H1 (cell line): ENCODE results near the gene TTC28. TPM values are rescaled to one million over a fixed set of nuclear protein-coding genes. Genes with fewer than 3 reads are reported as not detected.

Experiments
- BCL11A ChIP-seq, 2 experiments: IDR thresholded peaks; one replicate each; pipeline ENCODE4 v1.6.1; 2011; ENCODE audit warnings: low read depth in 2 of 2, low read length in 2 of 2, mild to moderate bottlenecking in 2 of 2
- BRCA1 ChIP-seq: IDR thresholded peaks from 2 replicates; pipeline ENCODE4 v1.6.1; 2012; ENCODE audit warnings: low read depth, low read length, improper control_type of control experiment
- CBX5 ChIP-seq: fragments of 300-800, 300-1000 bp; sonication (generic); IDR thresholded peaks from 2 replicates; pipeline ENCODE4 v1.7.1; 2016; ENCODE audit warnings: antibody characterized with exemption, low read length, low read depth
- CBX8 ChIP-seq: fragments of 300-800, 300-1000 bp; sonication (generic); IDR thresholded peaks from 2 replicates; pipeline ENCODE4 v1.7.1; 2016; ENCODE audit warnings: low read depth, low read length, borderline replicate concordance
- CHD2 ChIP-seq: IDR thresholded peaks from 2 replicates; pipeline ENCODE4 v1.6.1; 2012; ENCODE audit warnings: low read length, improper control_type of control experiment
- FOSL1 ChIP-seq: IDR thresholded peaks from 2 replicates; pipeline ENCODE4 v1.6.1; 2011; ENCODE audit warnings: mild to moderate bottlenecking, low read depth, low read length, moderate library complexity; ENCODE audit not compliant: insufficient read depth
- JUN ChIP-seq: IDR thresholded peaks from 2 replicates; pipeline ENCODE4 v1.6.1; 2011; ENCODE audit warnings: low read depth, mild to moderate bottlenecking, improper control_type of control experiment, low read length
- KDM4A ChIP-seq: IDR thresholded peaks from one replicate; pipeline ENCODE4 v1.7.1; 2012; ENCODE audit warnings: low read depth, mild to moderate bottlenecking, moderate library complexity, low read length, inconsistent platforms; ENCODE audit not compliant: severe bottlenecking
- NRF1 ChIP-seq: IDR thresholded peaks from 2 replicates; pipeline ENCODE4 v1.6.1; 2011; ENCODE audit warnings: mild to moderate bottlenecking, low read depth, low read length, improper control_type of control experiment
- POLR2AphosphoS5 ChIP-seq: IDR thresholded peaks from 2 replicates; pipeline ENCODE4 v1.6.1; 2011; ENCODE audit warnings: low read depth, low read length
- RNF2 ChIP-seq: fragments of 200-900, 300-1000 bp; sonication (generic); IDR thresholded peaks from 2 replicates; pipeline ENCODE4 v1.7.1; 2016; ENCODE audit warnings: borderline replicate concordance, low read depth, mild to moderate bottlenecking, antibody characterized with exemption, low read length; ENCODE audit not compliant: poor library complexity, severe bottlenecking; ENCODE audit errors: missing control alignments
- SIN3A ChIP-seq, 2 experiments: IDR thresholded peaks in 1 of 2; conservative IDR thresholded peaks in 1 of 2; 2 replicates each; pipeline ENCODE4 v1.6.1; 2011 to 2012; ENCODE audit warnings: low read length in 2 of 2, improper control_type of control experiment in 1 of 2, low read depth in 1 of 2, mild to moderate bottlenecking in 1 of 2
- SIRT6 ChIP-seq: IDR thresholded peaks from one replicate; pipeline ENCODE4 v1.7.1; 2012; ENCODE audit warnings: low read length, inconsistent platforms
- SP1 ChIP-seq: IDR thresholded peaks from 2 replicates; pipeline ENCODE4 v1.6.1; 2011; ENCODE audit warnings: low read depth, low read length
- SP2 ChIP-seq: IDR thresholded peaks from 2 replicates; pipeline ENCODE4 v1.6.1; 2012; ENCODE audit warnings: mild to moderate bottlenecking, low read length, inconsistent platforms
- SP4 ChIP-seq: IDR thresholded peaks from 2 replicates; pipeline ENCODE4 v1.6.1; 2012; ENCODE audit warnings: low read length, inconsistent platforms
- TAF7 ChIP-seq: optimal IDR thresholded peaks from 2 replicates; pipeline ENCODE3; 2011; ENCODE audit warnings: low read depth, mild to moderate bottlenecking, inconsistent platforms, low read length, moderate library complexity, borderline replicate concordance
- TCF12 ChIP-seq: IDR thresholded peaks from 2 replicates; pipeline ENCODE4 v1.6.1; 2011; ENCODE audit warnings: low read depth, mild to moderate bottlenecking, low read length
- TEAD4 ChIP-seq: IDR thresholded peaks from 2 replicates; pipeline ENCODE4 v1.6.1; 2012; ENCODE audit warnings: low read depth, low read length, inconsistent platforms, mixed read lengths
- ZNF274 ChIP-seq: IDR thresholded peaks from 2 replicates; pipeline ENCODE4 v1.7.0; 2012; ENCODE audit warnings: low read length, borderline replicate concordance; ENCODE audit errors: extremely low read depth
- polyA plus RNA-seq, 7 experiments: library from polyadenylated mRNA; depleted of rRNA in 3 of 7; stranded (reverse) in 5 of 7; unstranded in 2 of 7; fragments of >200 nt in 5 of 7; fragments of 200-250 nt in 2 of 7; gene quantifications; 1 replicate in 5 of 7; 2 replicates in 1 of 7; 4 replicates in 1 of 7; pipeline versions ENCODE4 v1.2.1 to v1.2.3, GENCODE V29; 2011 to 2013; ENCODE audit warnings: missing spikeins in 2 of 7, mixed read lengths in 2 of 7
- total RNA-seq: library from RNA; stranded (reverse); fragmentation: NEBNext Ultra II Directional; extraction: Animal tissue kit (Norgen Biotek cat#: 25700); gene quantifications from 2 replicates; pipeline ENCODE4 v1.2.1, GENCODE V29; 2021
- TF ChIP-seq, protein P1 (sequence below): IDR thresholded peaks from 2 replicates; pipeline ENCODE4 v1.6.1; 2012; ENCODE audit warnings: low read length, inconsistent platforms
- TF ChIP-seq, protein P2 (sequence below), 3 experiments: IDR thresholded peaks; 1 replicate in 2 of 3; 2 replicates in 1 of 3; pipeline versions ENCODE4 v1.5.1 to v1.6.1; 2011; ENCODE audit warnings: low read length in 3 of 3, mild to moderate bottlenecking in 3 of 3, inconsistent platforms in 2 of 3, low read depth in 1 of 3, moderate library complexity in 1 of 3; ENCODE audit not compliant: insufficient read depth in 1 of 3; ENCODE audit errors: control extremely low read depth in 1 of 3

Gene TTC28
- total and polyA plus RNA-seq, 2 of the 8 experiments (the other 6 are each of a cell fraction or from before 2014, with no cell fraction given): 2.6 to 12.6 TPM

DNA sequence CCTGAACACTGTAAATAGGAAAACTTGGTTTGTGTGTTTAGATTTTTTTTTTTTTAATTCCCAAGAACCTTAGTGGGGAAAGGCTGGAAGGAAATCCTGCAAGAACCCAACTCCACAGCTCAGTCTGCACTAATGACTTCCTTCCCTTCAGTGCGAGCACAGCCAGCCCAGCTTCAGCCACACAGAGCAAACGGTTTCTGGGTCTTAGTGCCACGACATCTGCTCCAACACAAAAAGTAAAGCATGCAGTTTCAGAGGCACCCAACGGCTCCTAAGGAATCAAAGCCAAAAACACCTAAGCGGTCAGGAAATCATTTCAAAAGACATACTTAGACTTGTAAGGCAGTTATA is 236.1 kb downstream of the TTC28 start (continued):
- TF ChIP-seq NRF1: no peak
- TF ChIP-seq KDM4A: no peak
- no peak for TF ChIP-seq CHD2
- TF ChIP-seq JUN: no peak
- no peak for TF ChIP-seq SP2
- no peak for TF ChIP-seq CBX5
- no peak for TF ChIP-seq SIRT6
- peak; percentile 62; the same call in 1 of the 2 replicates for TF ChIP-seq SP1
- TF ChIP-seq, protein P1, sequence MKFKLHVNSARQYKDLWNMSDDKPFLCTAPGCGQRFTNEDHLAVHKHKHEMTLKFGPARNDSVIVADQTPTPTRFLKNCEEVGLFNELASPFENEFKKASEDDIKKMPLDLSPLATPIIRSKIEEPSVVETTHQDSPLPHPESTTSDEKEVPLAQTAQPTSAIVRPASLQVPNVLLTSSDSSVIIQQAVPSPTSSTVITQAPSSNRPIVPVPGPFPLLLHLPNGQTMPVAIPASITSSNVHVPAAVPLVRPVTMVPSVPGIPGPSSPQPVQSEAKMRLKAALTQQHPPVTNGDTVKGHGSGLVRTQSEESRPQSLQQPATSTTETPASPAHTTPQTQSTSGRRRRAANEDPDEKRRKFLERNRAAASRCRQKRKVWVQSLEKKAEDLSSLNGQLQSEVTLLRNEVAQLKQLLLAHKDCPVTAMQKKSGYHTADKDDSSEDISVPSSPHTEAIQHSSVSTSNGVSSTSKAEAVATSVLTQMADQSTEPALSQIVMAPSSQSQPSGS: no peak
- no peak for TF ChIP-seq TCF12
- no peak for TF ChIP-seq SP4
- TF ChIP-seq ZNF274: no peak
- TF ChIP-seq BRCA1: no peak
- no peak for TF ChIP-seq BCL11A (IDR thresholded peaks at IDR 0.05; ENCODE audit: low read depth in 2 of 2, low read length in 2 of 2)
- no peak for TF ChIP-seq TEAD4
- peak; percentile 60 for TF ChIP-seq POLR2AphosphoS5
- peak; percentile 85 for TF ChIP-seq TAF7
- TF ChIP-seq CBX8: no peak
- TF ChIP-seq SIN3A (conservative IDR thresholded peaks at IDR 0.05 in 1 of 2, IDR thresholded peaks at IDR 0.05 in 1 of 2; ENCODE audit: low read depth in 1 of 2, low read length in 2 of 2): peak in 1 of 2 experiments; percentile 78; a peak in 1 of 4 replicates
- TF ChIP-seq RNF2: no peak
- TF ChIP-seq, protein P2, sequence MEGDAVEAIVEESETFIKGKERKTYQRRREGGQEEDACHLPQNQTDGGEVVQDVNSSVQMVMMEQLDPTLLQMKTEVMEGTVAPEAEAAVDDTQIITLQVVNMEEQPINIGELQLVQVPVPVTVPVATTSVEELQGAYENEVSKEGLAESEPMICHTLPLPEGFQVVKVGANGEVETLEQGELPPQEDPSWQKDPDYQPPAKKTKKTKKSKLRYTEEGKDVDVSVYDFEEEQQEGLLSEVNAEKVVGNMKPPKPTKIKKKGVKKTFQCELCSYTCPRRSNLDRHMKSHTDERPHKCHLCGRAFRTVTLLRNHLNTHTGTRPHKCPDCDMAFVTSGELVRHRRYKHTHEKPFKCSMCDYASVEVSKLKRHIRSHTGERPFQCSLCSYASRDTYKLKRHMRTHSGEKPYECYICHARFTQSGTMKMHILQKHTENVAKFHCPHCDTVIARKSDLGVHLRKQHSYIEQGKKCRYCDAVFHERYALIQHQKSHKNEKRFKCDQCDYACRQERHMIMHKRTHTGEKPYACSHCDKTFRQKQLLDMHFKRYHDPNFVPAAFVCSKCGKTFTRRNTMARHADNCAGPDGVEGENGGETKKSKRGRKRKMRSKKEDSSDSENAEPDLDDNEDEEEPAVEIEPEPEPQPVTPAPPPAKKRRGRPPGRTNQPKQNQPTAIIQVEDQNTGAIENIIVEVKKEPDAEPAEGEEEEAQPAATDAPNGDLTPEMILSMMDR (IDR thresholded peaks at IDR 0.05; ENCODE audit: control extremely low read depth in 1 of 3, insufficient read depth in 1 of 3, low read depth in 1 of 3, low read length in 3 of 3): 0 out of 4 replicates have a peak, but pooled peaks of 1 of the 3 experiments have one; percentile 1
- peak; percentile 93 for TF ChIP-seq FOSL1
